Effector CD8-positive, alpha-beta T cell (primary cell): ENCODE data around the gene BLOC1S6.
"Not testable (repeated sequence)": the region's sequence is repeated elsewhere in the genome, so short reads cannot be mapped to it uniquely, and the experiment has no call there.

ENCODE experiments used
- DNase-seq: peaks from one replicate; lab custom pipeline; 2025; lab: John Stamatoyannopoulos, UW

Gene BLOC1S6

DNA sequence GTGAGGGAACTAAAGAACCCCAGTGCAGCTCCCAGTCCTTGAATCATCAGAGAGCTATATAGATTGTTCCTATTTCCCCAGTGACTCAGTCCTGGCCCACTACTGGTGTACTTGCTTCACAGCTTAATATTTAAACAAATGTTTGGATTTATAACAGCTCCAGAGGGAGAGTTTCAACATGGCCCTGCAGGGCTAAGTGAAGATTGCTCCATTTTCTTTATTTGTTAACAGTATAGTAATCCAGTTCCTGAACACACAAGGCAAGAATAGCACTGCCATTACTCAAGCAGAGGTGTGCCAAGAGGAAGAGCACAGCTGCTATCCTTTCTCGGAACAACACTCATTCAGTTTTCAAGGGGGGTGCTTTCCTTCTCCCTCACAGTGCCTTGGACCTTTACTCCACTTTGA is 54.2 kb downstream of the BLOC1S6 start:
- DNase-seq, result no peak

GRCh38 chr15:45641999-45642932 is 55.1 kb downstream of the BLOC1S6 start:
- no peak for DNase-seq

DNA sequence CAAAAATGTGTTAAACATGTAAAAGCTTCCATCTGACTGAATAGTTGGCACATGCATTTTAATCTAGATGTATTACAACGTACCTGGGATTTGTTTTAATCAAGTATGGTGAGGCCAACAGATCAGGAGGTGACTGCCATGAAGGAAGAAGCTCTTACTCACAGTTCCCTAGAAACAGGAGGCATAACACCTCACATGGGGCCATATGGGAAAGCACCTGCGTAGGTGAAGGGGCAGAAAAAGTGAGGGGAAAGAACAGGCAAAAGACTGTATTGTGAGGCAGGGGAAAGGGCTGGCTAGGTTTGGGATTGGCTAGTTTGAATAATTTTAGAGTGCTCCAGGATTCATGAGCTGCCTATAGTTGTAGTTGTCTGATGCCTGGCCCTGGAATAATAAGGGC is 57.3 kb downstream of the BLOC1S6 start:
- DNase-seq, result no peak

- no peak for DNase-seq
Observed at GRCh38 chr15:45645026-45645980, 58.1 kb downstream of the BLOC1S6 start.

DNA sequence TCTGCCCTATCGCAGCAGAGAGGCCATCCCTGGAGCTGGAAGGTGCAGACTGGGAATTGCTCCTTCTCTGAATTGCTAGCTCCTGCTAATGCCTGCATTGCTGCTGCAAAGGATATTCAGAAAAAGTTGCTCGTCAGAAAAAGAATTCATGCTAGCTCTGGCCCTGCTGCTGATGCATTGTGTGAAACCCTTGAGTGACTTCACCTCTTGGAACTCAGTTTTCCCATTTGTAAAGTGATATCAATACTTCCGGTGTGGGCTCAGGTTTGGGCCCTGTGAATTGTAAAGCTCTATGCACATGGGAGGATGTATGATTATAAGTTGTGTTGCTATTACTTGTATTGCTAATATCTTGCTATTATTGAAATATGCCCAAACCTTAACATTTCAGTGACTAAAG is 59.0 kb downstream of the BLOC1S6 start:
- no peak for DNase-seq

GRCh38 chr15:45647828-45648227 is 60.6 kb downstream of the BLOC1S6 start:
- DNase-seq, result no peak

DNA sequence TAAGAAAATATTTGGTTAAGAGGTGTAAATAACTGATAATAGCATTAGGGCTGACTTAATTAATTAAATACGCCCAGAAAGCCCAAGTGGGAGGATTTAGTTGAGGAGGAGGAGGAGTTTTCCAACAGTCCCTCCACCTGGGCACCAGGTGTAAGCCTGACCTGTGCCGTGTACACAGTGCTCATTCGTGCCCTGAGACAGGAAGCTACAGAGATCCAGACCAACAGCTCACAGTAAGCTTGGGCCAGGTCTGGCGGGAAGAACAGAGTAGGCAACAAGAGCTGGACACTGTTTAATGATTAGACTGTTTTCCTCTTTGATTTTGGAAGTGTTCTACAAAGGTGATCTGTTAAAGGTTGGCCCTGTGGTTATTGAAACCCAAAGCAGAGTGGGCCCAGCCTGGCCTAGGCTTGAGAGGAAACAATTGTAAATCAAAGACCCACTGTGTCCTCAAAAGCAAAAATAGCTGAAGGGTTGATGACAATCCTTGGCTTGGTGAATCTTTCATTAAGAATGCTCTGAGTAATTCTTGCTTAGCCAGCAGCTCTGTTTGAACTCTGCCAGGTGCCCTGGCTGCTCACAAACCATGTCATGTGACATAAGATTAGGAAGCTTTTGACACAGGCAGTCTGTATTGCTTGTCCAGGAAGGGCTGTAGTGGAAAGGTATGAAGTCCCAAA is 61.5 kb downstream of the BLOC1S6 start:
- DNase-seq, result no peak

DNA sequence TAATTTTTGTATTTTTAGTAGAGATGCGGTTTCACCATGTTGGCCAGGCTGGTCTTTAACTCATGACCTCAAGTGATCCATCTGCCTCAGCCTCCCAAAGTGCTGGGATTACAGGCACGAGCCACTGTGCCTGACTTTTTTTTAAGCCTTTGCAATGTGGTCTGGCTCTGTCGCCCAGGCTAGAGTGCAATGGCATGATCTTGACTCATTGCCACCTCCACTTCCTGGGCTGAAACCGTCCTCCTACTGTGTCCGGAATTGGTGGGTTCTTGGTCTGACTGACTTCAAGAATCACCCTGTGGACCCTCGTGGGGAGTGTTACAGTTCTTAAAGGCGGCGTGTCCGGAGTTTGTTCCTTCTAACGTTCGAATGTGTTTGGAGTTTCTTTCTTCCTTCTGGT is 62.8 kb downstream of the BLOC1S6 start:
- not testable (repeated sequence) for DNase-seq

DNA sequence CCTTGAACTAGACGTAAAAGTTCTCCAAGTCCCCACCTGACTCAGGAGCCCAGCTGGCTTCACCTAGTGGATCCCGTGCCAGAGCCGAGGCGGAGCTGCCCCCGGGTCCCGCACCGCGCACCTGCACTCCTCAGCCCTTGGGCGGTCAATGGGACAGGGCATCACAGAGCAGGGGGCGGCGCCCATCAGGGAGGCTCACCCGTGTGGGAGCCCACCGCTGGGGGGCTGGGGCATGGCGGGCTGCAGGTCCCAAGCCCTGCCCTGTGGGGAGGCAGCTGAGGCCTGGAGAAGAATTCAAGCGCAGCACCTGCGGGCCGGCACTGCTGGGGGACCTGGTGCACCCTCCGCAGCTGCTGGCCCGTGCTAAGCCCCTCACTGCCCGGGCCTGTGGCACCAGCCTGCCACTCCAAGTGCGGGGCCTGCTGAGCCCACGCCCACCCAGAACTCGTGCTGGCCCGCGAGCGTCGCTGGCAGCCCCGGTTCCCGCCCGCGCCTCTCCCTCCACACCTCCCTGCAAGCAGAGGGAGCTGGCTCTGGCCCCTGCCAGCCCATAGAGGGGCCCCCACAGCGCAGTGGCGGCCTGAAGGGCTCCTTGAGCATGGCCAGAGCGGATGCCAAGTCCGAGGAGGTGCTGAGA is 63.8 kb downstream of the BLOC1S6 start:
- no peak for DNase-seq

DNA sequence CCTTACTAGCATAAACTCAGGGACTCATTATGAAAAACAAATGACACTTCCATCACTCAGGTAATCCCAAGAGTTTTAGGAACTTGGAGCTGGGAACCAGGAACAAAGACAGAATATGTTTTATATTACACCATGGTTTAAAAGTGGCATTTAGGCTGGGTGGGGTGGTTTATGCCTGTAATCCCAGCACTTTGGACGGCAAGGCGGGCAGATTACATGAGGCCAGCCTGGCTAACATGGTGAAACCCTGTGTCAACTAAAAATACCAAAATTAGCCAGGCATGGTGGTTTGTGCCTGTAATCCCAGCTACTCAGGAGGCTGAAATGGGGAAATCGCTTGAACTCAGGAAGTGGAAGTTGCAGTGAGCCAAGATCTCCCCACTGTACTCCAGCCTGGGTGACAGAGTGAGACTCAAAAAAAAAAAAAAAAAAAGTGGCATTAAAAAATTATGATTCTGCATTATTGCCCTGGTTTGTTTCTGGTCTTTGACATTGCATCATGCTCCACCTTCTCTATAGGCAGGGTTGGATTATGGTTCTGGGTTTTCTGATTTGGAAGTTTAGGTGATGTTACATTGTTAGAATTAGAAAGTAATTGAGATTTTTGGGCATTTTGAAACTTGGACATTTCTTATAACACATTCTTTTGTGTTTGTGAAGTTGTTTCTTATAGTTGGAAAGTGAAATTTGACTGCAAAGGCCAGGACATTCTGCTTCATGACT is 66.7 kb downstream of the BLOC1S6 start:
- DNase-seq, result no peak

DNA sequence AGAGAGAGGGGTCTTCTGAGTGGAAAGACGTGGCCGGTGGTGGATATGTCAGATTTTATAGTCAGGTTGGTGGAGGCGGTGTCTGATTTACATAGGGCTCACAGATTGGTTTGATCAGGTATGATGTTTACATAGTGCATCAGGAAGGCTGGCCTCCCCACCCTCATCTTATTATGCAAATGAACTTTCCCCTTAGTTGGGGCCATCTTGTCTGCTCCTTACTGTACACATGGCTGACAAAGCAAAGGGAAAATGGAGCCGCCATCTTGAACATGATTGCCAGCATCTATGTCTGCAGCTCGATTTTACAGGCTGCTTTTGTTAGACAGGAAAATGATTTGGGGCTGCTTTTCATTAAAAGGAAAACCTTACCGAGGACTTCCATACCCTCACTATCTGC is 67.6 kb downstream of the BLOC1S6 start:
- no peak for DNase-seq

GRCh38 chr15:45657254-45657653 is 70.1 kb downstream of the BLOC1S6 start:
- DNase-seq, result no peak

DNA sequence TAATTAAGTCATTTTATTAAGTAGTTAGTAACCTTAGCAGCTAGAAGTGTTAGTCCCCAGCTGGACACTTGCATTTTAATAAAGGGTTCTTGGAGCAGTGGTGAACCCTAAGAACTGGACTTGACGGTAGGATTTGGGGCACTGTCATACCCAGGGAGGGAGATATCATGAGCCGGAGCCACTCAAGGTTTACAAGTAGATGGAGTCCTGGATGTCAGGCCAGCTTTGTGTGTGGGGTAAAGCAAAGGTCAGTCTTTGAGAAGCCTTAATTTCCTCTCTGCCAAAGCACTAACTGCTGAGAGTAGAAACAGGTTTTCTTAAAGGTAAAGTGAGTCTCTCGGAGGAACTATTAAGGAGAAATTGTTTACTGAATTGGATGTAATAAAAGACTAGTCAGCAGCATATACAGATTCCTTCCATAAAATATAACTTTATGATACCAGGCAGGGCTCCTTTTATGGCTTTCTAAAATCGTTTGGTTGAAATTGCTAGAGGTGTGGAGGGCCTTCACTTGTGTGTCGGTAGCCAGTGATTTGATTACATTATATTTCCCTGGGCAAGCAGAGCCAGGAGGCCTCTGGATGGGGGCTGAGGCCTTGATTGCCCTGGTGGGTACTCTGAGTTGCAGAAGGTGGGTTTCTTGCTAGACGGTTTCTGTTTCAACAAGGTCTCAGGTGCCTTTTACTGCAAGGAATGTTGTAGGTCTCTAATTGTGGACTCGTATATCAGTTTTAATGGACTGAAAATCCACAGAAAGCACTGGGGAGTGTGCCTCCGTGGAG is 70.8 kb downstream of the BLOC1S6 start:
- no peak for DNase-seq
